Muscle layer of duodenum (tissue), 2 donors: ENCODE measurements around the gene PECR.

Source experiments
- H3K27ac ChIP-seq: one replicate; pipeline ENCODE4 v1.7.0; 2013; ENCODE audit warnings: mild to moderate bottlenecking, low read length
- H3K27me3 ChIP-seq: one replicate; pipeline ENCODE4 v1.7.0; 2013; ENCODE audit warnings: low read depth, mild to moderate bottlenecking, control low read depth, low read length
- H3K36me3 ChIP-seq, 2 donors: one replicate each; pipeline ENCODE4 v1.7.0; 2013; ENCODE audit warnings: low read length in 2 of 2, control low read depth in 1 of 2, mild to moderate bottlenecking in 1 of 2; ENCODE audit not compliant: insufficient read depth in 2 of 2, control insufficient read depth in 1 of 2
- H3K4me1 ChIP-seq, 2 donors: one replicate each; pipeline ENCODE4 v1.7.0; 2013; ENCODE audit warnings: low read length in 2 of 2, mild to moderate bottlenecking in 2 of 2, control low read depth in 1 of 2, moderate library complexity in 1 of 2; ENCODE audit not compliant: insufficient read depth in 2 of 2, control insufficient read depth in 1 of 2
- H3K4me3 ChIP-seq, 2 donors: one replicate each; pipeline ENCODE4 v1.7.0; 2013; ENCODE audit warnings: low read length in 2 of 2, low read depth in 1 of 2, mild to moderate bottlenecking in 1 of 2
- H3K9me3 ChIP-seq, 2 donors: one replicate each; pipeline ENCODE4 v1.7.0; 2013; ENCODE audit warnings: low read length in 2 of 2, control low read depth in 1 of 2, mild to moderate bottlenecking in 1 of 2; ENCODE audit not compliant: control insufficient read depth in 1 of 2
- donor health status: healthy.

Gene PECR

DNA sequence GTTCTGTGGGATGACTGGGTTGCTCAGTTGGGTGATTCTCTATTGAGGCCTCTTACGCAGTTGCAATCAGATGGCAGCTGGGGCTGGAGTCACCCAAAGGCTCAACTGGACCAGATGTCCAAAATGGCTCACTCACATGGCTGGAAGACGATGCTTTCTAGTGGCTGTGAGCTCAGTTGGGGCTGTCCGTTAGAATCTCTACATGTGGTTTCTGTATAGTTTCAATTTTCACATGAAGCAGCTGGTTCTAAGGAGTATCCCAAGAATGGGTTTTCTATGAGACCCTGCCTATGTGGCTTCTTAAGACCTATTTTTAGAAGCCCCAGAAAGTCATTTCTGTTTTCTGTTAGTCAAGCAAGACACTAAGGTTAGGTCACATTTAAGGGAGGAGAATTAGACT, 32.0 kb upstream of the PECR start:
- Histone ChIP-seq H3K27ac (no peak overlapping the region), H3K27me3 (no peaks in the 10 kb centered on the region), H3K9me3 (no peaks in the 10 kb centered on the region), H3K36me3 (peaks cover 37 to 48% of the 10 kb centered on the region in 2 donors), H3K4me1 (peaks cover 17 to 59% of the 10 kb centered on the region in 2 donors), H3K4me3 (no peak overlapping the region)

DNA sequence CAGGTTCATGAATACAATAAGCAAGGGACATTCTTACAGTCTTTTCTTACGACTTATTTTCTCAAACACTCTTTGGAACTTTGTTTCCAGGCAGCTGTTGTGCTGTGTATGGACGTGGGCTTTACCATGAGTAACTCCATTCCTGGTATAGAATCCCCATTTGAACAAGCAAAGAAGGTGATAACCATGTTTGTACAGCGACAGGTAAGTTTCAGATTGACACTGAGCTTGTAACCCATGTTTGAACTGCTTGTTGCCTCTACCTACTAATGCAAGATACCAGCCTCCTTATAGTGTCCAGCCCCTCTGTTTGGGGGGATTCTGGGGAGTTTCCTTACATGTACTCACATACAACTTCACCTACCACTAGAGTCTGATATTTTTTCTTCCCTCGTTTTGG, 31.3 kb upstream of the PECR start:
- Histone ChIP-seq H3K4me3 (no peak overlapping the region), H3K36me3 (peaks cover 37 to 45% of the 10 kb centered on the region in 2 donors), H3K9me3 (no peaks in the 10 kb centered on the region), H3K4me1 (peaks cover 17 to 56% of the 10 kb centered on the region in 2 donors), H3K27ac (no peak overlapping the region), H3K27me3 (no peaks in the 10 kb centered on the region)

DNA sequence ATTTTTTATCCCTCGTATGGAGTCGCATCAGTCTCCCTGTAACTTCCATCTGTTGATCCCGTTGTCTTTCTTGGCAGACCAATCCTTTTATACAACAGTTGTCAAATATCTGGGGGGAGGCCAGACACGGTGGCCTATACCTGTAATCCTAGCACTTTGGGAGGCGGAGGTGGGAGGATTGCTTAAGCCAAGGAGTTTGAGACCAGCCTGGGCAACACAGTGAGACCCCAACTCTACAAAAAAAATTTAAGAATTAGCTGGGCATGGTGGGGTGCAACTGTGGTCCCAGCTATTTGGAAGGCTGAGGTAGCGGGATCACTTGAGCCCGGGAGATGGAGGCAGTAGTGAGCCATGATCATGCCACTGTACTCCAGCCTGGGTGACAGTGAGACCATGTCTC, 29.5 kb upstream of the PECR start:
- Histone ChIP-seq H3K36me3 (peaks cover 24 to 30% of the 10 kb centered on the region in 2 donors), H3K4me3 (no peak overlapping the region), H3K9me3 (no peaks in the 10 kb centered on the region), H3K4me1 (peaks cover 17 to 43% of the 10 kb centered on the region in 2 donors), H3K27me3 (no peaks in the 10 kb centered on the region), H3K27ac (peak overlapping the region; percentile 99)

DNA sequence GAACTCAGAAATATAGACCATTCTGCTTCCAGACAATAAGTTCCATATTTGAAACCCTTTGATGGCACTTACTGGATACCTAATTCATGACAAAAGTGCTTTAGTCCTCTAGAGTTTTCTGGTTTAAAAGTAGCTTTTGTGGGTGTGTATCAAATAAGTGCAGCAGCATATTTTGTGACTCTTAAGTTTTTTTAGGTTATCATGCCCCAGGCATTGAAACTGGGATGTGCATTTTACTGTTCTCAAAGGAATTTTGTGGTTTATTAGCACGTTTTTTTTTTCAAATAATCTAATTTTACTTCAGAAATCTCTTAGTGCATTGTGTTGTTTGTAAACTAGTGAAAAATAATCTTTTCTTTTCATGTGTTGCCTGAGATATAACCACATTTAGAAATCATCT, 29.0 kb upstream of the PECR start:
- H3K27ac ChIP-seq: peak overlapping the region; percentile 99
- peak overlapping the region; percentile 67 to 79 for H3K4me3 ChIP-seq
- H3K4me1 ChIP-seq: peaks cover 17 to 38% of the 10 kb centered on the region in 2 donors
- H3K36me3 ChIP-seq: peaks cover 24 to 30% of the 10 kb centered on the region in 2 donors
- no peaks in the 10 kb centered on the region for H3K9me3 ChIP-seq
- no peaks in the 10 kb centered on the region for H3K27me3 ChIP-seq

DNA sequence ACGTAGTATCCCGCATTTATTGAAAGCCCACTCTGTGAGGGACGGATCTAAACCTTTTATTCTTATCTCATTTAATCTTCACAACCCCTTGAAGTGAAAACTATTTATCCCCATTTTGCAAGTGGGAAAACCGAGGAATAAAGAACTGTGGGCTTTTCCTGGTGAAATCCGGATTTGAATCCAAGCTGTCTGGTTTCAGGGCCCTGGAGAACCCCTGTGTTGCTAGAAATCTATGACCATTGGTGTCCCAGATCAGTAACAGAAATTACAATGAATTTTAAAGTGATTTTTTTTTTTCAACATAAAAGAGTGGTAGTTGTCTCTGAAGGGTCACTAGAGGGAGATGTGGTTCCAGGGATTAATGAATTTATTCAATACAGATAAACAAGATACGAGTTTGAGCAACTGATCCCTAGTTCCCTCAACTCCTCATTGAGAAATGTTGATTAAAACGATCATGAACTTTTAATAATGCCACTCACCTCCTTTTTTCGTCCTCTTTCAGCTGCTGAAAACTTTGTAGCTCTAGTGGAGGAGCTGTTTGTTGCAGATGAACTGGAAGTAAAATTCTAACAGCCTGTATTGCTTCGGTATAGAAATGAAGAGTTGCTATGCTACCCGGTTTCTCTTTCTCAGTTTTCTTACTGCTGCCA, 28.5 kb upstream of the PECR start:
- Histone ChIP-seq H3K27me3 (no peaks in the 10 kb centered on the region), H3K36me3 (peaks cover 24 to 30% of the 10 kb centered on the region in 2 donors), H3K9me3 (no peaks in the 10 kb centered on the region), H3K4me1 (peaks cover 17 to 33% of the 10 kb centered on the region in 2 donors), H3K4me3 (peak overlapping the region; percentile 67 to 79), H3K27ac (peak overlapping the region; percentile 99)

DNA sequence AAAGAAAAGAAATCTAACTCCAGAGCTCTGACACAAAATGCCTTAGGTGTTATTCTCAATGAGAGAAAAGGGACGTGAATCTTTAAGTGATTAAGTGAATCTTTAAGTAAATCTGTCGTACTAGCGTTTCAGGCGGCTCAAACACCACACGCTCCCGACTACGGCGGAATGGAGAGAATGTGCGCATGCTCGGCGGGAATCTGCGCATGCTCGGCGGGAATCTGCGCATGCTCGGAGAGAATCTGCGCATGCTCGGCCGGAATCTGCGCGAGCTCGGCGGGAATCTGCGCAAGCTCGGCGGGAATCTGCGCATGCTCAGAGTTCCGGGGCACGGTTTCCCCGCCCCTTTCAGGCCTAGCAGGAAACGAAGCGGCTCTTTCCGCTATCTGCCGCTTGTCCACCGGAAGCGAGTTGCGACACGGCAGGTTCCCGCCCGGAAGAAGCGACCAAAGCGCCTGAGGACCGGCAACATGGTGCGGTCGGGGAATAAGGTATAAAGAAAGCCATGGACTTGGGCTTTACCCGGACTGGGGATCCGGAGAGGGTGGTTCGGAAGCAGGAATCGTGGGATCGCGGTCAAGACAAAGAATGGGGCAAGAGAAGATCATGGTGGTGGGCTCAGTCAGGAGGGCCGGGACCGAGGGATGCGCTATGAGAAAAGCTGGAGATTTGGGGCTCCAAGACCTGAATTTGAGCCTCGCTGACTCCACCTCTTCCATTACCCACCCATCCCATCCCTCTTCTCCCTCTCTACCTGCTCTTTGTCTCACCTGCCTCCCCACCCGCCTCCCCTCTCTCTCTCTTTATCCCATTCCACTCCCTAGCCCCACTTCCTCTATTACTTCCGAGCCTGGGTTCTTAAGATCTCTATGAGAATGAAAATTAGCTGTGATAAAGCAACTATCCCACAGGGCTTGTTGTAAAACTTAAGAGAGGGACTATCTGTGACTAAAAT, 27.6 kb upstream of the PECR start, which contains the start of gene XRCC5:
XRCC5 (plus strand) TSS at position 382 of the 955 bp plus-strand sequence; CDS start at position 471, 89 bp downstream.
- Histone ChIP-seq H3K27ac (peak within 1 kb of the TSS; percentile 99), H3K27me3 (no peaks in the 10 kb centered on the region), H3K36me3 (peaks cover 21 to 29% of the 10 kb centered on the region in 2 donors), H3K9me3 (no peaks in the 10 kb centered on the region), H3K4me1 (peaks cover 15 to 30% of the 10 kb centered on the region in 2 donors), H3K4me3 (peak within 1 kb of the TSS; percentile 67 to 79)

DNA sequence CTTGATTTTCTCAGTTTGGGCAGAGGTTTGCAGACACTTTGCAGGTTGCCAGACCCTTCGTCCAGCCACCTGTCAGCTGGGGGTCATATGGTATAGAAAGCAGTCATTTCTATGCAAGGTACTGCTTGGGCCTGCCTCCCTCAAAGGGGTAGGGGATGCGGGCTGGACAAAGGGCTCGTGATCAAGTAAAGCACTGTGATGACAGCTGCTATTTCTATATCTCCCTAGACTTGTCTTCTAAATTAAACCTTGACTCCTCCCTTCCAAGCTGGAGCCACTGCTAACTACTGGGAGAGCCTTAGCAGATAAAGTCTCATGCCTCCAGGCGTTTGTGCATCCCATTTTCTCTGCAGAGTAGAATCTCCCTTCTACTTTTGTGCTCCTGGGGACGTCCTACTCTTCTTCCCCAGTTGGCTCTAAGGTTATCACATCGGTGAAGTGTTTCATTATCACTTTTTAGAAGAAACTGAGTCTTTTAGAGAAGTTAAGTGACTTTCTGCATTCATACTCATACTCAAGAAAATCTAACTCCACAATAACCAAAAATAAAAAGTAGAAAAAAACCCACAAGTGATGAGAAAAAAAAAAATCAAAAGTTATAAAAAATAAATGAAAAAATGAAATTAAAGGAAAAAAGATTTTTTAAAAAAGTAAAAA, 26.8 kb upstream of the PECR start:
- Histone ChIP-seq H3K27me3 (no peaks in the 10 kb centered on the region), H3K4me3 (peak overlapping the region; percentile 67 to 79), H3K36me3 (peaks cover 13 to 21% of the 10 kb centered on the region in 2 donors), H3K27ac (no peak overlapping the region), H3K4me1 (peaks cover 11 to 28% of the 10 kb centered on the region in 2 donors), H3K9me3 (no peaks in the 10 kb centered on the region)

DNA sequence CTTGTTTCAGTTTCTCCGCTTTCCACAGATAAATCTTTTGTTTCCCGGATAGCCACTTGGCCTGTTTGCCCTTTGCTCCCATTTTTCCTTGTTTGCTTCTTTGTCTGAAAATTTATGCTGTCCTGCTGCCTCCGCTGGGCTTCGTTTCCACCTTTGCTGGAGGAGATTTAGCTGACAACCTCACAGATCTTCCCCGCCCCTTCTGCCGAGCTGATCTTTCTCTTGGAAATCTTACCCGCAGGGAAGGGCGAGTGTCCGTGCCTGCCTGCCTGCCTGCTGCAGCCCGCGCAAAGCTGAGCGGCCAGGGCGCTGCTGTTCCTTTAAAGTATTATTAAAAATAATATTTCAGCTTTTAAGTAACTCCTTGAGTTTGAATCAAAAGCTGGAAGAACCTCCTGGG, 26.2 kb upstream of the PECR start:
- Histone ChIP-seq H3K9me3 (no peaks in the 10 kb centered on the region), H3K36me3 (peaks cover 6 to 14% of the 10 kb centered on the region in 2 donors), H3K4me3 (no peak overlapping the region), H3K4me1 (peaks cover 11 to 28% of the 10 kb centered on the region in 2 donors), H3K27me3 (no peaks in the 10 kb centered on the region), H3K27ac (no peak overlapping the region)

DNA sequence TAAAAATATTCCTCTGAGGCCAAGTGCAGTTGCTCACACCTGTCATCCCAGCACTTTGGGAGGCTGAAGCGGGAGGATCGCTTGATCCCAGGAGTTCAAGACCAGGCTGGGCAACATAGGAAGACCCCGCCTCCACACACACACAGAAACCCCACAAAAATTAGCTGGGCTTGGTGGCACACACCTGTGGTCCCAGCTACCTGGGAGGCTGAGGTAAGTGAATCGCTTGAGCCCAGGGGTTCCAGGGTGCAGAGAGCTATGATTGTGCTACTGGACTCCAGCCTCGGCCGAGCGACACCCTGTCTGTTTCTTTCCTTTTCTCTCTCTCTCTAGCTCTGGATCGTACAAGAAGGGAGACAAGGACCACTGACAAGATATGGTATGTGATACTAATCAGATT, 25.7 kb upstream of the PECR start:
- no peaks in the 10 kb centered on the region for H3K27me3 ChIP-seq
- no peaks in the 10 kb centered on the region for H3K9me3 ChIP-seq
- peaks cover 3 to 10% of the 10 kb centered on the region in 2 donors for H3K36me3 ChIP-seq
- no peak overlapping the region for H3K27ac ChIP-seq
- no peak overlapping the region for H3K4me3 ChIP-seq
- H3K4me1 ChIP-seq: peaks cover 11 to 27% of the 10 kb centered on the region in 2 donors

DNA sequence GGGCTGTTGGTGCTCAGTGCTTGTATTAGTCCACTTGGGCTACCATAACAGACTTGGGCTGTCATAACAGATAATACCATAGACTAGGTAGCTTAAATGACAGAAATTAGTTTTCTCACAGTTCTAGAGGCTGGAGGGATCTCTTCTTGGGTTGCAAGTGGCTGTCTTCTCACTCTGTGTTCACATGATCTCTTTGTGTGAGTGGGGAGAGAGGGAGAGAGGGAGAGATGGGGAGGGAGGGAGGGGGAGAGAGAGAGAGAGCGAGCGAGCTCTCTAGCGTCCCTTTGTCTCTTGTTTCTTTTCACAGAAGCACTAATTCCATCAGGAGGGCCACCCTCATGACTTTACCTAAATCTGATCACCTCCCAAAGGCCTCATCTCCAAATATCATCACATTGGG, 23.1 kb upstream of the PECR start:
- Histone ChIP-seq H3K27ac (no peak overlapping the region), H3K9me3 (no peaks in the 10 kb centered on the region)

DNA sequence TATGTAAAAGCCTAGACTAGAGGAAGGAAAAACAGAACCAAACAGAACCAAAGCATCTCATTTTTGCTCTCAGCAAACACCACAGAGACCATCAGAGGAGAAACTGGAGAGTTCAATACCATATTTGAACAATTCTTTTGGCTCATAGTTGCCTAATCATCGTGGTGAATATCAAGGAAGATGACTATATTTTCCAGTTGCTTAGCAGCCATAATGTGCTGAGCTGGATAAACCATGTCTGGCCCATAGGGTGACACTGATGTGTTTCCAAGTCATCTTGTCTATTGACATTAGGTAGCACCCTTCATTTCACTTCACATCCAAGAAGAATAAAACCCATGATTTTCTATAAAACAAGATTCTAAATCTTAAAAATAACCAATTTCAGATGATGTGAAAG, 21.6 kb upstream of the PECR start:
- H3K36me3 ChIP-seq: peaks cover 0 to 7% of the 10 kb centered on the region in 2 donors

More for the DNA sequence above, 23.1 kb upstream of the PECR start:
- peaks cover 0 to 5% of the 10 kb centered on the region in 2 donors for H3K4me1 ChIP-seq
- H3K27me3 ChIP-seq: no peaks in the 10 kb centered on the region
- no peak overlapping the region for H3K4me3 ChIP-seq
- H3K36me3 ChIP-seq: peaks cover 0 to 6% of the 10 kb centered on the region in 2 donors

More for the DNA sequence above, 21.6 kb upstream of the PECR start:
- Histone ChIP-seq H3K27ac (no peak overlapping the region), H3K4me1 (peaks cover 0 to under 1% of the 10 kb centered on the region in 2 donors), H3K27me3 (no peaks in the 10 kb centered on the region), H3K9me3 (no peaks in the 10 kb centered on the region), H3K4me3 (no peak overlapping the region)
